ENCODE results near the gene COX19. TPM values are rescaled to one million over a fixed set of nuclear protein-coding genes. Genes with fewer than 3 reads are reported as not detected.

The COX19 gene
- total and polyA plus RNA-seq, 2 donors (not counting 3 experiments of a cell fraction or from before 2014, with no cell fraction given) = 6.8 to 10.6 TPM

DNA sequence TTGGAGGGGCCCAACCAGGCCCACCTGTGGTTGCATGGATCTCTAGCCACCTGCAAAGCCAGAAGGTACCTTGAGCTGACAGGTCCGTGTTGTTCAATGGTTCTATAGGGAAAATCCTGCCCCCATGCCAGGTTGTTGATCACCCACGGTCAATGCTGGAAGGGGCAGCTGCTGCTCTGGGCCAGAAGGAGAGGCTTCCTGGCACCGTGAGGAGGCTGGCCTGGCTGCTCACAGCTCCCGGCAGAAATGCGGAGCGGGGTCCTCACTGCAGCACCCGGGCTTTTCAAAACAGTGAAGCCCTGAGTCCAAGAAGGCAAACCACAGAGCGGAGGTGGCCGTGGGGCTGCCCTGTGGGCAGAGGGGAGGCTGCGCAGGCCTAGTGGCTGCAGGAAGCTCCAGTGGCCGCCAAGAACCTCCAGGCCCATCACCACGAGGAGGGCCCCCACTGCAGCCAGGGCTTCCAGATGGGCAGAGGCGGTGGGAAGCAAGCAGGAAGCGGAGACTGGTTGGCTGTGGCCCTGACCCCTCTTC, 44.0 kb upstream of the COX19 start:
- dilution Hi-C loops (cut with MboI; ENCODE audit: extremely low pct_ligation_motif_present, low sequenced_read_pairs) = no loop called here
- no peak for DNase-seq (ENCODE audit: low read depth, low spot score)
- Histone ChIP-seq H3K27me3 (ENCODE audit: control insufficient read depth in 2 of 2, insufficient read depth in 2 of 2, low read length in 2 of 2) (no peaks in the 10 kb centered on the region), H2AFZ (ENCODE audit: low read depth, low read length) (no peak overlapping the region), H3K9me1 (replicated peaks; ENCODE audit: control insufficient read depth, extremely low read depth, insufficient read depth, low read length) (no peaks in the 10 kb centered on the region), H3K9me3 (replicated peaks; ENCODE audit: control insufficient read depth, insufficient read depth, low read length) (no peaks in the 10 kb centered on the region), H3K4me2 (ENCODE audit: insufficient read depth, low read length) (no peak overlapping the region), H3K4me3 (replicated peaks in 1 of 3; ENCODE audit: insufficient read depth in 1 of 3, low read depth in 1 of 3, low read length in 3 of 3) (no peak overlapping the region), H4K20me1 (replicated peaks; ENCODE audit: control insufficient read depth, extremely low read depth, insufficient read depth, low read length) (no peaks in the 10 kb centered on the region), H3K27ac (ENCODE audit: insufficient read depth, low read depth, low read length) (no peak overlapping the region), H3K4me1 (ENCODE audit: control insufficient read depth, extremely low read depth, insufficient read depth, low read length) (no peaks in the 10 kb centered on the region), H3K9ac (replicated peaks; ENCODE audit: extremely low read depth, insufficient read depth, low read length) (no peak overlapping the region), H3K36me3 (ENCODE audit: control insufficient read depth in 2 of 2, extremely low read depth in 1 of 2, insufficient read depth in 2 of 2, low read length in 2 of 2) (no peaks in the 10 kb centered on the region), H3K79me2 (ENCODE audit: control insufficient read depth, insufficient read depth, low read length) (peaks cover 6% of the 10 kb centered on the region)
- no TSS peak for BruUV-seq (replicated peaks)
- no peak for FAIRE-seq
- TF ChIP-seq MAX (IDR thresholded peaks at IDR 0.05; ENCODE audit: insufficient read depth, insufficient read length) (no peak), JUN (IDR thresholded peaks at IDR 0.05; ENCODE audit: borderline replicate concordance, insufficient read depth, insufficient read length, low read depth) (no peak), EZH2 (IDR thresholded peaks at IDR 0.05; ENCODE audit: borderline replicate concordance, low read depth, low read length, severe bottlenecking) (no peak), GATA2 (IDR thresholded peaks at IDR 0.05; ENCODE audit: insufficient read depth, insufficient read length, low read depth, low read length) (no peak), MYC (IDR thresholded peaks at IDR 0.05; ENCODE audit: low read depth, low read length) (no peak)
- intact Hi-C loops (cut with micrococcal nuclease) = no loop called here
- CTCF ChIA-PET = interaction anchor here (5.5 kb wide), 1 partner anchor 46 kb away, joined by 46 read pairs; no protein-coding TSS in a partner anchor
- POLR2A ChIA-PET = no interaction called here

GRCh38 chr7:1018334-1018695, 43.0 kb upstream of the COX19 start:
- TF ChIP-seq POLR2AphosphoS5 (IDR thresholded peaks at IDR 0.05; ENCODE audit: insufficient read depth, low read depth, low read length) = no peak
- no peak for TF ChIP-seq GATA2 (IDR thresholded peaks at IDR 0.05; ENCODE audit: insufficient read depth, insufficient read length, low read depth, low read length)
- no peak for TF ChIP-seq CTCF (IDR thresholded peaks at IDR 0.05; ENCODE audit: extremely low read depth in 1 of 2, insufficient read depth in 1 of 2, low read depth in 1 of 2, low read length in 2 of 2)
- no peak for TF ChIP-seq FOS (IDR thresholded peaks at IDR 0.05; ENCODE audit: borderline replicate concordance, insufficient read depth, low read length)
- no peak for TF ChIP-seq MAX (IDR thresholded peaks at IDR 0.05; ENCODE audit: insufficient read depth, insufficient read length)
- no peak for TF ChIP-seq JUN (IDR thresholded peaks at IDR 0.05; ENCODE audit: borderline replicate concordance, insufficient read depth, insufficient read length, low read depth)
- H3K9me3 ChIP-seq (replicated peaks; ENCODE audit: control insufficient read depth, insufficient read depth, low read length) = no peaks in the 10 kb centered on the region
- dilution Hi-C loops (cut with MboI; ENCODE audit: extremely low pct_ligation_motif_present, low sequenced_read_pairs) (no loop called here), intact Hi-C loops (cut with micrococcal nuclease) (no loop called here)
- H3K27ac ChIP-seq (ENCODE audit: insufficient read depth, low read depth, low read length) = no peak overlapping the region
- H3K9ac ChIP-seq (replicated peaks; ENCODE audit: extremely low read depth, insufficient read depth, low read length) = no peak overlapping the region
- H3K79me2 ChIP-seq (ENCODE audit: control insufficient read depth, insufficient read depth, low read length) = peaks cover 4% of the 10 kb centered on the region
- no peak overlapping the region for H3K4me2 ChIP-seq (ENCODE audit: insufficient read depth, low read length)
- BruUV-seq (replicated peaks) = no TSS peak
- no peaks in the 10 kb centered on the region for H3K36me3 ChIP-seq (ENCODE audit: control insufficient read depth in 2 of 2, extremely low read depth in 1 of 2, insufficient read depth in 2 of 2, low read length in 2 of 2)
- H3K27me3 ChIP-seq (ENCODE audit: control insufficient read depth in 2 of 2, insufficient read depth in 2 of 2, low read length in 2 of 2) = no peaks in the 10 kb centered on the region
- FAIRE-seq (no peak), DNase-seq (ENCODE audit: low read depth, low spot score) (no peak)
- no peaks in the 10 kb centered on the region for H3K4me1 ChIP-seq (ENCODE audit: control insufficient read depth, extremely low read depth, insufficient read depth, low read length)
- ChIA-PET CTCF (interaction anchor here (0.8 to 5.5 kb wide), 2 partner anchors 26 to 47 kb away, joined by 3 to 46 read pairs; partner anchors contain the start of gene GPR146), POLR2A (no interaction called here)
- no peaks in the 10 kb centered on the region for H4K20me1 ChIP-seq (replicated peaks; ENCODE audit: control insufficient read depth, extremely low read depth, insufficient read depth, low read length)
- no peak overlapping the region for H3K4me3 ChIP-seq (replicated peaks in 1 of 3; ENCODE audit: insufficient read depth in 1 of 3, low read depth in 1 of 3, low read length in 3 of 3)
- H3K9me1 ChIP-seq (replicated peaks; ENCODE audit: control insufficient read depth, extremely low read depth, insufficient read depth, low read length) = no peaks in the 10 kb centered on the region
- H2AFZ ChIP-seq (ENCODE audit: low read depth, low read length) = no peak overlapping the region
